H9 (cell line): ENCODE data around the gene NOA1. TPM values are rescaled to one million over a fixed set of nuclear protein-coding genes. Genes with fewer than 3 reads are reported as not detected.

ENCODE experiments used
- DNase-seq: peaks from one replicate; pipeline ENCODE4 v3.0.0-alpha.2; 2017
- H2AFZ ChIP-seq: one replicate; pipeline ENCODE4 v1.6.1; 2013; ENCODE audit warnings: mild to moderate bottlenecking, low read length, control low read depth, moderate library complexity
- H2AK5ac ChIP-seq: 2 replicates; pipeline ENCODE4 v1.6.1; 2013; ENCODE audit warnings: low read length, control low read depth, mixed read lengths; ENCODE audit not compliant: insufficient read length
- H2BK120ac ChIP-seq: one replicate; pipeline ENCODE4 v1.6.1; 2013; ENCODE audit warnings: low read depth, mild to moderate bottlenecking, low read length, control low read depth, inconsistent platforms; ENCODE audit not compliant: poor library complexity, severe bottlenecking
- H2BK12ac ChIP-seq: 2 replicates; pipeline ENCODE4 v1.6.1; 2013; ENCODE audit warnings: low read length, control low read depth, mixed read lengths, low read depth; ENCODE audit not compliant: insufficient read length
- H2BK15ac ChIP-seq: 2 replicates; pipeline ENCODE4 v1.6.1; 2013; ENCODE audit warnings: low read depth, low read length, control low read depth
- H2BK20ac ChIP-seq: one replicate; pipeline ENCODE4 v1.6.1; 2013; ENCODE audit warnings: low read depth, mild to moderate bottlenecking, low read length, control low read depth, inconsistent platforms; ENCODE audit not compliant: poor library complexity, severe bottlenecking
- H2BK5ac ChIP-seq: 2 replicates; pipeline ENCODE4 v1.6.1; 2013; ENCODE audit warnings: low read length, control low read depth, mixed read lengths; ENCODE audit not compliant: insufficient read length
- H3K14ac ChIP-seq: 2 replicates; pipeline ENCODE4 v1.6.1; 2013; ENCODE audit warnings: low read length, control low read depth; ENCODE audit not compliant: insufficient read depth
- H3K18ac ChIP-seq: 2 replicates; pipeline ENCODE4 v1.6.1; 2013; ENCODE audit warnings: low read depth, mild to moderate bottlenecking, mixed read lengths, low read length, control low read depth; ENCODE audit not compliant: insufficient read length
- H3K23ac ChIP-seq: 2 replicates; pipeline ENCODE4 v1.6.1; 2013; ENCODE audit warnings: low read length, control low read depth, mixed read lengths, low read depth; ENCODE audit not compliant: insufficient read length
- H3K23me2 ChIP-seq: 2 replicates; pipeline ENCODE4 v1.6.1; 2013; ENCODE audit warnings: low read depth, mild to moderate bottlenecking, mixed read lengths, low read length, control low read depth; ENCODE audit not compliant: insufficient read length, poor library complexity, severe bottlenecking
- H3K27ac ChIP-seq: 2 replicates; pipeline ENCODE4 v1.5.1; 2013; ENCODE audit warnings: low read length, control low read depth, mixed read lengths, low read depth; ENCODE audit not compliant: insufficient read length
- H3K27me3 ChIP-seq: 2 replicates; pipeline ENCODE4 v1.6.1; 2013; ENCODE audit warnings: low read length, control low read depth, inconsistent platforms; ENCODE audit not compliant: insufficient read depth
- H3K4ac ChIP-seq: 2 replicates; pipeline ENCODE4 v1.6.1; 2013; ENCODE audit warnings: low read depth, mild to moderate bottlenecking, control low read depth, inconsistent platforms, low read length, moderate library complexity
- H3K4me1 ChIP-seq: 2 replicates; pipeline ENCODE4 v1.6.1; 2013; ENCODE audit warnings: low read length, control low read depth, inconsistent platforms; ENCODE audit not compliant: insufficient read depth
- H3K4me2 ChIP-seq: 2 replicates; pipeline ENCODE4 v1.6.1; 2013; ENCODE audit warnings: low read length, control low read depth, mixed read lengths; ENCODE audit not compliant: insufficient read length, insufficient read depth
- H3K56ac ChIP-seq: 2 replicates; pipeline ENCODE4 v1.6.1; 2013; ENCODE audit warnings: low read depth, mild to moderate bottlenecking, mixed read lengths, low read length, control low read depth; ENCODE audit not compliant: insufficient read length
- H3K79me1 ChIP-seq: 2 replicates; pipeline ENCODE4 v1.6.1; 2013; ENCODE audit warnings: low read depth, mild to moderate bottlenecking, moderate library complexity, low read length, control low read depth, inconsistent platforms; ENCODE audit not compliant: insufficient read depth, poor library complexity, severe bottlenecking
- H3K79me2 ChIP-seq: 2 replicates; pipeline ENCODE4 v1.6.1; 2013; ENCODE audit warnings: low read length, control low read depth, inconsistent platforms; ENCODE audit not compliant: insufficient read depth
- H3K9ac ChIP-seq: 2 replicates; pipeline ENCODE4 v1.6.1; 2013; ENCODE audit warnings: low read length, control low read depth, mixed read lengths; ENCODE audit not compliant: insufficient read length; ENCODE audit errors: extremely low read depth
- H3K9me3 ChIP-seq: one replicate; pipeline ENCODE4 v1.6.1; 2013; ENCODE audit warnings: low read depth, low read length, inconsistent platforms; ENCODE audit not compliant: control insufficient read depth
- H3T11ph ChIP-seq: one replicate; pipeline ENCODE4 v1.6.1; 2013; ENCODE audit warnings: mild to moderate bottlenecking, low read length, control low read depth, inconsistent platforms
- H4K20me1 ChIP-seq: one replicate; pipeline ENCODE4 v1.6.1; 2013; ENCODE audit not compliant: control insufficient read depth, insufficient read length, insufficient read depth
- H4K5ac ChIP-seq: 2 replicates; pipeline ENCODE4 v1.6.1; 2013; ENCODE audit warnings: low read depth, mild to moderate bottlenecking, mixed read lengths, low read length, control low read depth; ENCODE audit not compliant: insufficient read length
- H4K8ac ChIP-seq: replicated peaks from 2 replicates; pipeline ENCODE4 v1.6.1; 2013; ENCODE audit warnings: low read length, control low read depth, mixed read lengths, low read depth; ENCODE audit not compliant: insufficient read length
- H4K91ac ChIP-seq: 2 replicates; pipeline ENCODE4 v1.6.1; 2013; ENCODE audit warnings: low read depth, mild to moderate bottlenecking, moderate library complexity, mixed read lengths, low read length, control low read depth; ENCODE audit not compliant: insufficient read length
- H3K27ac Mint-ChIP-seq, 3 experiments: 2 replicates in 2 of 3; 3 replicates in 1 of 3; pipeline ENCODE4 v1.8.0; 2020 to 2021; ENCODE audit warnings: mixed read lengths in 3 of 3, mild to moderate bottlenecking in 1 of 3, moderate library complexity in 1 of 3
- H3K27me3 Mint-ChIP-seq: 2 replicates; pipeline ENCODE4 v1.8.0; 2021; ENCODE audit warnings: low read depth, mild to moderate bottlenecking, moderate library complexity, mixed read lengths
- H3K36me3 Mint-ChIP-seq, 3 experiments: 2 replicates in 2 of 3; 3 replicates in 1 of 3; pipeline ENCODE4 v1.8.0; 2020 to 2021; ENCODE audit warnings: low read depth in 3 of 3, mixed read lengths in 3 of 3; ENCODE audit not compliant: insufficient read depth in 1 of 3
- H3K4me1 Mint-ChIP-seq, 2 experiments: 2 replicates each; pipeline ENCODE4 v1.8.0; 2020; ENCODE audit warnings: mixed read lengths in 2 of 2
- H3K4me3 Mint-ChIP-seq, 2 experiments: 2 replicates in 1 of 2; 3 replicates in 1 of 2; pipeline ENCODE4 v1.8.0; 2020 to 2021; ENCODE audit warnings: mild to moderate bottlenecking in 2 of 2, mixed read lengths in 2 of 2, moderate library complexity in 1 of 2
- H3K9me3 Mint-ChIP-seq, 2 experiments: 2 replicates in 1 of 2; 3 replicates in 1 of 2; pipeline ENCODE4 v1.8.0; 2020; ENCODE audit warnings: mild to moderate bottlenecking in 2 of 2, mixed read lengths in 2 of 2, moderate library complexity in 1 of 2
- WGBS: extraction: QIAGEN DNeasy Blood & Tissue Kit; methylation state at CpG from one replicate; pipeline ENCODE4 v1.1.7; 2013; ENCODE audit warnings: missing lambda C conversion rate, low lambda C conversion rate, mixed read lengths; ENCODE audit not compliant: insufficient read length; ENCODE audit errors: extremely low coverage; 5-methylcytosine and 5-hydroxymethylcytosine counted together
- total RNA-seq: library from RNA; stranded (reverse); gene quantifications from 2 replicates; pipeline ENCODE4 v1.2.1, GENCODE V29; 2021
- TF ChIP-seq, protein P1 (sequence below): fragments of 200-600 bp; sonication (generic); conservative IDR thresholded peaks from 3 replicates; pipeline ENCODE4 v1.8.0; 2021; ENCODE audit warnings: antibody characterized with exemption, mild to moderate bottlenecking

The NOA1 gene
- total RNA-seq, 1 experiment from 2014 or later, result 22.8 TPM

GRCh38 chr4:57020467-57021101, 43.2 kb upstream of the NOA1 start:
- Histone ChIP-seq H3K9me3 (no peaks in the 10 kb centered on the region), H4K8ac (no peak overlapping the region), H2BK12ac (no peak overlapping the region), H4K20me1 (no peaks in the 10 kb centered on the region), H4K5ac (no peak overlapping the region), H3K4me2 (no peak overlapping the region), H3K79me1 (no peaks in the 10 kb centered on the region), H3K56ac (no peak overlapping the region), H3K18ac (no peak overlapping the region), H2AFZ (no peak overlapping the region), H3K23me2 (no peaks in the 10 kb centered on the region), H3K4me1 (no peaks in the 10 kb centered on the region), H2AK5ac (no peak overlapping the region), H3T11ph (no peak overlapping the region), H3K79me2 (no peaks in the 10 kb centered on the region), H3K27me3 (no peaks in the 10 kb centered on the region), H2BK120ac (no peak overlapping the region), H3K27ac (no peak overlapping the region), H3K9ac (no peak overlapping the region), H3K23ac (no peak overlapping the region), H3K4ac (no peak overlapping the region), H2BK15ac (no peak overlapping the region), H4K91ac (no peak overlapping the region), H3K14ac (no peak overlapping the region), H2BK20ac (no peak overlapping the region), H2BK5ac (no peak overlapping the region)
- Mint-ChIP-seq H3K9me3 (no peaks in the 10 kb centered on the region), H3K4me3 (no peak overlapping the region), H3K36me3 (peaks cover 46 to 90% (median 87%) of the 10 kb centered on the region in 3 experiments; a peak in 6 of 7 replicates), H3K27ac (no peak overlapping the region), H3K27me3 (no peaks in the 10 kb centered on the region), H3K4me1 (no peaks in the 10 kb centered on the region)
- WGBS, result no CpG with 5 or more reads among the region's 5 CpGs
- TF ChIP-seq, protein P1, sequence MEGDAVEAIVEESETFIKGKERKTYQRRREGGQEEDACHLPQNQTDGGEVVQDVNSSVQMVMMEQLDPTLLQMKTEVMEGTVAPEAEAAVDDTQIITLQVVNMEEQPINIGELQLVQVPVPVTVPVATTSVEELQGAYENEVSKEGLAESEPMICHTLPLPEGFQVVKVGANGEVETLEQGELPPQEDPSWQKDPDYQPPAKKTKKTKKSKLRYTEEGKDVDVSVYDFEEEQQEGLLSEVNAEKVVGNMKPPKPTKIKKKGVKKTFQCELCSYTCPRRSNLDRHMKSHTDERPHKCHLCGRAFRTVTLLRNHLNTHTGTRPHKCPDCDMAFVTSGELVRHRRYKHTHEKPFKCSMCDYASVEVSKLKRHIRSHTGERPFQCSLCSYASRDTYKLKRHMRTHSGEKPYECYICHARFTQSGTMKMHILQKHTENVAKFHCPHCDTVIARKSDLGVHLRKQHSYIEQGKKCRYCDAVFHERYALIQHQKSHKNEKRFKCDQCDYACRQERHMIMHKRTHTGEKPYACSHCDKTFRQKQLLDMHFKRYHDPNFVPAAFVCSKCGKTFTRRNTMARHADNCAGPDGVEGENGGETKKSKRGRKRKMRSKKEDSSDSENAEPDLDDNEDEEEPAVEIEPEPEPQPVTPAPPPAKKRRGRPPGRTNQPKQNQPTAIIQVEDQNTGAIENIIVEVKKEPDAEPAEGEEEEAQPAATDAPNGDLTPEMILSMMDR, result no peak
- no peak for DNase-seq
